H9 (cell line): ENCODE measurements around the gene VLDLR. TPM values are rescaled to one million over a fixed set of nuclear protein-coding genes. Genes with fewer than 3 reads are reported as not detected.
A peak's percentile ranks its signal among the peaks of the same experiment; 100 is the strongest.

Source experiments
- DNase-seq: peaks from one replicate; pipeline ENCODE4 v3.0.0-alpha.2; 2017
- H2AFZ ChIP-seq: one replicate; pipeline ENCODE4 v1.6.1; 2013; ENCODE audit warnings: mild to moderate bottlenecking, low read length, control low read depth, moderate library complexity
- H2AK5ac ChIP-seq: 2 replicates; pipeline ENCODE4 v1.6.1; 2013; ENCODE audit warnings: low read length, control low read depth, mixed read lengths; ENCODE audit not compliant: insufficient read length
- H2BK120ac ChIP-seq: one replicate; pipeline ENCODE4 v1.6.1; 2013; ENCODE audit warnings: low read depth, mild to moderate bottlenecking, low read length, control low read depth, inconsistent platforms; ENCODE audit not compliant: poor library complexity, severe bottlenecking
- H2BK12ac ChIP-seq: 2 replicates; pipeline ENCODE4 v1.6.1; 2013; ENCODE audit warnings: low read length, control low read depth, mixed read lengths, low read depth; ENCODE audit not compliant: insufficient read length
- H2BK15ac ChIP-seq: 2 replicates; pipeline ENCODE4 v1.6.1; 2013; ENCODE audit warnings: low read depth, low read length, control low read depth
- H2BK20ac ChIP-seq: one replicate; pipeline ENCODE4 v1.6.1; 2013; ENCODE audit warnings: low read depth, mild to moderate bottlenecking, low read length, control low read depth, inconsistent platforms; ENCODE audit not compliant: poor library complexity, severe bottlenecking
- H2BK5ac ChIP-seq: 2 replicates; pipeline ENCODE4 v1.6.1; 2013; ENCODE audit warnings: low read length, control low read depth, mixed read lengths; ENCODE audit not compliant: insufficient read length
- H3K14ac ChIP-seq: 2 replicates; pipeline ENCODE4 v1.6.1; 2013; ENCODE audit warnings: low read length, control low read depth; ENCODE audit not compliant: insufficient read depth
- H3K18ac ChIP-seq: 2 replicates; pipeline ENCODE4 v1.6.1; 2013; ENCODE audit warnings: low read depth, mild to moderate bottlenecking, mixed read lengths, low read length, control low read depth; ENCODE audit not compliant: insufficient read length
- H3K23ac ChIP-seq: 2 replicates; pipeline ENCODE4 v1.6.1; 2013; ENCODE audit warnings: low read length, control low read depth, mixed read lengths, low read depth; ENCODE audit not compliant: insufficient read length
- H3K23me2 ChIP-seq: 2 replicates; pipeline ENCODE4 v1.6.1; 2013; ENCODE audit warnings: low read depth, mild to moderate bottlenecking, mixed read lengths, low read length, control low read depth; ENCODE audit not compliant: insufficient read length, poor library complexity, severe bottlenecking
- H3K27ac ChIP-seq: 2 replicates; pipeline ENCODE4 v1.5.1; 2013; ENCODE audit warnings: low read length, control low read depth, mixed read lengths, low read depth; ENCODE audit not compliant: insufficient read length
- H3K27me3 ChIP-seq: 2 replicates; pipeline ENCODE4 v1.6.1; 2013; ENCODE audit warnings: low read length, control low read depth, inconsistent platforms; ENCODE audit not compliant: insufficient read depth
- H3K4ac ChIP-seq: 2 replicates; pipeline ENCODE4 v1.6.1; 2013; ENCODE audit warnings: low read depth, mild to moderate bottlenecking, control low read depth, inconsistent platforms, low read length, moderate library complexity
- H3K4me1 ChIP-seq: 2 replicates; pipeline ENCODE4 v1.6.1; 2013; ENCODE audit warnings: low read length, control low read depth, inconsistent platforms; ENCODE audit not compliant: insufficient read depth
- H3K4me2 ChIP-seq: 2 replicates; pipeline ENCODE4 v1.6.1; 2013; ENCODE audit warnings: low read length, control low read depth, mixed read lengths; ENCODE audit not compliant: insufficient read length, insufficient read depth
- H3K56ac ChIP-seq: 2 replicates; pipeline ENCODE4 v1.6.1; 2013; ENCODE audit warnings: low read depth, mild to moderate bottlenecking, mixed read lengths, low read length, control low read depth; ENCODE audit not compliant: insufficient read length
- H3K79me1 ChIP-seq: 2 replicates; pipeline ENCODE4 v1.6.1; 2013; ENCODE audit warnings: low read depth, mild to moderate bottlenecking, moderate library complexity, low read length, control low read depth, inconsistent platforms; ENCODE audit not compliant: insufficient read depth, poor library complexity, severe bottlenecking
- H3K79me2 ChIP-seq: 2 replicates; pipeline ENCODE4 v1.6.1; 2013; ENCODE audit warnings: low read length, control low read depth, inconsistent platforms; ENCODE audit not compliant: insufficient read depth
- H3K9ac ChIP-seq: 2 replicates; pipeline ENCODE4 v1.6.1; 2013; ENCODE audit warnings: low read length, control low read depth, mixed read lengths; ENCODE audit not compliant: insufficient read length; ENCODE audit errors: extremely low read depth
- H3K9me3 ChIP-seq: one replicate; pipeline ENCODE4 v1.6.1; 2013; ENCODE audit warnings: low read depth, low read length, inconsistent platforms; ENCODE audit not compliant: control insufficient read depth
- H3T11ph ChIP-seq: one replicate; pipeline ENCODE4 v1.6.1; 2013; ENCODE audit warnings: mild to moderate bottlenecking, low read length, control low read depth, inconsistent platforms
- H4K20me1 ChIP-seq: one replicate; pipeline ENCODE4 v1.6.1; 2013; ENCODE audit not compliant: control insufficient read depth, insufficient read length, insufficient read depth
- H4K5ac ChIP-seq: 2 replicates; pipeline ENCODE4 v1.6.1; 2013; ENCODE audit warnings: low read depth, mild to moderate bottlenecking, mixed read lengths, low read length, control low read depth; ENCODE audit not compliant: insufficient read length
- H4K8ac ChIP-seq: replicated peaks from 2 replicates; pipeline ENCODE4 v1.6.1; 2013; ENCODE audit warnings: low read length, control low read depth, mixed read lengths, low read depth; ENCODE audit not compliant: insufficient read length
- H4K91ac ChIP-seq: 2 replicates; pipeline ENCODE4 v1.6.1; 2013; ENCODE audit warnings: low read depth, mild to moderate bottlenecking, moderate library complexity, mixed read lengths, low read length, control low read depth; ENCODE audit not compliant: insufficient read length
- H3K27ac Mint-ChIP-seq, 3 experiments: 2 replicates in 2 of 3; 3 replicates in 1 of 3; pipeline ENCODE4 v1.8.0; 2020 to 2021; ENCODE audit warnings: mixed read lengths in 3 of 3, mild to moderate bottlenecking in 1 of 3, moderate library complexity in 1 of 3
- H3K27me3 Mint-ChIP-seq: 2 replicates; pipeline ENCODE4 v1.8.0; 2021; ENCODE audit warnings: low read depth, mild to moderate bottlenecking, moderate library complexity, mixed read lengths
- H3K36me3 Mint-ChIP-seq, 3 experiments: 2 replicates in 2 of 3; 3 replicates in 1 of 3; pipeline ENCODE4 v1.8.0; 2020 to 2021; ENCODE audit warnings: low read depth in 3 of 3, mixed read lengths in 3 of 3; ENCODE audit not compliant: insufficient read depth in 1 of 3
- H3K4me1 Mint-ChIP-seq, 2 experiments: 2 replicates each; pipeline ENCODE4 v1.8.0; 2020; ENCODE audit warnings: mixed read lengths in 2 of 2
- H3K4me3 Mint-ChIP-seq, 2 experiments: 2 replicates in 1 of 2; 3 replicates in 1 of 2; pipeline ENCODE4 v1.8.0; 2020 to 2021; ENCODE audit warnings: mild to moderate bottlenecking in 2 of 2, mixed read lengths in 2 of 2, moderate library complexity in 1 of 2
- H3K9me3 Mint-ChIP-seq, 2 experiments: 2 replicates in 1 of 2; 3 replicates in 1 of 2; pipeline ENCODE4 v1.8.0; 2020; ENCODE audit warnings: mild to moderate bottlenecking in 2 of 2, mixed read lengths in 2 of 2, moderate library complexity in 1 of 2
- WGBS: extraction: QIAGEN DNeasy Blood & Tissue Kit; methylation state at CpG from one replicate; pipeline ENCODE4 v1.1.7; 2013; ENCODE audit warnings: missing lambda C conversion rate, low lambda C conversion rate, mixed read lengths; ENCODE audit not compliant: insufficient read length; ENCODE audit errors: extremely low coverage; 5-methylcytosine and 5-hydroxymethylcytosine counted together
- total RNA-seq: library from RNA; stranded (reverse); gene quantifications from 2 replicates; pipeline ENCODE4 v1.2.1, GENCODE V29; 2021
- TF ChIP-seq, protein P1 (sequence below): fragments of 200-600 bp; sonication (generic); conservative IDR thresholded peaks from 3 replicates; pipeline ENCODE4 v1.8.0; 2021; ENCODE audit warnings: antibody characterized with exemption, mild to moderate bottlenecking

The VLDLR gene
- total RNA-seq, 1 experiment from 2014 or later: 19.1 TPM

DNA sequence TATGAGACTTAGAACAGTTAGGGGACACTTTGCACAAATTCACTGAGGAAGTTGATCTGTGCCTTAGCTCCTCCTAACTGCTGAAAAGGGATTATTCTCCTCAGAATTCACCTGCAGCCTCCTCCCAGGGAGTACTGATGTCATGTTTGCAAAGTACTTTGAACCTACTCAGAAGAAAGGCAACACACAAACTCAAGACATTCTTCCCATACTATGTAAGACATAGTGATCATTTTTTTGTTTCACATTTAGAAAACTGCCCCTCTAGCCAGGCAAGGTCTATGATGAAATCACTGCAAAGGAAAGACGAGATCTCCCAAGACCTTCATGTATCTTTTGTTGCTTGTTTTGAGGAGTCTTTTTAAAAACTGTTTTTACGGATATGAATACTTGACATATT lies 10.6 kb upstream of the VLDLR start:
- no peak overlapping the region for H4K91ac ChIP-seq
- no peak overlapping the region for H3K9ac ChIP-seq
- no peak overlapping the region for H3K23ac ChIP-seq
- no peak overlapping the region for H3K4ac ChIP-seq
- no peak overlapping the region for H2AFZ ChIP-seq
- no peaks in the 10 kb centered on the region for H3K27me3 Mint-ChIP-seq
- H3K4me1 Mint-ChIP-seq: peaks cover 49 to 55% of the 10 kb centered on the region in 2 experiments
- TF ChIP-seq, protein P1, sequence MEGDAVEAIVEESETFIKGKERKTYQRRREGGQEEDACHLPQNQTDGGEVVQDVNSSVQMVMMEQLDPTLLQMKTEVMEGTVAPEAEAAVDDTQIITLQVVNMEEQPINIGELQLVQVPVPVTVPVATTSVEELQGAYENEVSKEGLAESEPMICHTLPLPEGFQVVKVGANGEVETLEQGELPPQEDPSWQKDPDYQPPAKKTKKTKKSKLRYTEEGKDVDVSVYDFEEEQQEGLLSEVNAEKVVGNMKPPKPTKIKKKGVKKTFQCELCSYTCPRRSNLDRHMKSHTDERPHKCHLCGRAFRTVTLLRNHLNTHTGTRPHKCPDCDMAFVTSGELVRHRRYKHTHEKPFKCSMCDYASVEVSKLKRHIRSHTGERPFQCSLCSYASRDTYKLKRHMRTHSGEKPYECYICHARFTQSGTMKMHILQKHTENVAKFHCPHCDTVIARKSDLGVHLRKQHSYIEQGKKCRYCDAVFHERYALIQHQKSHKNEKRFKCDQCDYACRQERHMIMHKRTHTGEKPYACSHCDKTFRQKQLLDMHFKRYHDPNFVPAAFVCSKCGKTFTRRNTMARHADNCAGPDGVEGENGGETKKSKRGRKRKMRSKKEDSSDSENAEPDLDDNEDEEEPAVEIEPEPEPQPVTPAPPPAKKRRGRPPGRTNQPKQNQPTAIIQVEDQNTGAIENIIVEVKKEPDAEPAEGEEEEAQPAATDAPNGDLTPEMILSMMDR: no peak
- H3K18ac ChIP-seq: no peak overlapping the region
- H3K4me2 ChIP-seq: no peak overlapping the region
- H4K8ac ChIP-seq: no peak overlapping the region
- H2BK12ac ChIP-seq: no peak overlapping the region
- no peaks in the 10 kb centered on the region for H4K20me1 ChIP-seq
- H3K27ac ChIP-seq: no peak overlapping the region
- peaks cover 0 to 5% (median 0%) of the 10 kb centered on the region in 3 experiments; a peak in 1 of 7 replicates for H3K36me3 Mint-ChIP-seq
- no peak overlapping the region for H4K5ac ChIP-seq
- H3K9me3 Mint-ChIP-seq: no peaks in the 10 kb centered on the region
- no peaks in the 10 kb centered on the region for H3K79me1 ChIP-seq
- no peak overlapping the region for H3T11ph ChIP-seq
- peaks cover 13% of the 10 kb centered on the region; the same call in 1 of the 2 replicates for H3K4me1 ChIP-seq
- H2BK5ac ChIP-seq: no peak overlapping the region
- H2BK15ac ChIP-seq: no peak overlapping the region
- no peaks in the 10 kb centered on the region for H3K27me3 ChIP-seq
- no peaks in the 10 kb centered on the region for H3K23me2 ChIP-seq
- H3K4me3 Mint-ChIP-seq: no peak overlapping the region
- DNase-seq: no peak
- H3K27ac Mint-ChIP-seq: peak overlapping the region in 2 of 3 experiments; percentile 26 to 46; a peak in 1 of 7 replicates
- no peak overlapping the region for H2BK20ac ChIP-seq
- no peak overlapping the region for H2BK120ac ChIP-seq
- H2AK5ac ChIP-seq: no peak overlapping the region
- H3K14ac ChIP-seq: no peak overlapping the region
- H3K56ac ChIP-seq: no peak overlapping the region
- no peaks in the 10 kb centered on the region for H3K79me2 ChIP-seq
- no peaks in the 10 kb centered on the region for H3K9me3 ChIP-seq
- no CpG with 5 or more reads among the region's 2 CpGs for WGBS
